HG02885 (cell line): Measurements from ENCODE around the gene RASAL1.
A peak's percentile ranks its signal among the peaks of the same experiment; 100 is the strongest.

Experiments
- ATAC-seq: cut with Tn5 transposase; IDR thresholded peaks from one replicate; pipeline ENCODE4 v1.9.1; 2021; ENCODE audit warnings: mild to moderate bottlenecking; ENCODE audit not compliant: unreplicated experiment, poor library complexity

Gene RASAL1

DNA sequence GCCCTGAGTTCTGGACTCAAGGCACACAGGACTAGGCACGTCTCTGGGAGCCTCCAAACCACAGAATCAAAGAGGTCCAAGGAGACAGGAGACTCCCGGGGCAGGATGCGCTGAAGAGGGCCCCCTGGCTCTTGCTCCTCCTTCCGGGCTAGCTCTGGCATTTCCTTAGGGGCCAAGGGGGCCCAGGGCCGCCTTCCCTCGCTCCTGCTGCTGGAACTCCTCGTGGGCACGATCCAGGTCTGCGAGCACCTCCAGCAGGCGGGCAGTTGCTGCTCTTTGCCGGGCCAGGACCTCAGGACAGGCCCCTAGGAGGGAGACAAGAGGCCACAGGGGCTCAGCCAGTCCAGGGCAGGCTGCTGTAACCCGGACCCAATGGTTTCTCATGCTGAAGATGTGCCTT is 35.8 kb downstream of the RASAL1 start:
- no peak for ATAC-seq

DNA sequence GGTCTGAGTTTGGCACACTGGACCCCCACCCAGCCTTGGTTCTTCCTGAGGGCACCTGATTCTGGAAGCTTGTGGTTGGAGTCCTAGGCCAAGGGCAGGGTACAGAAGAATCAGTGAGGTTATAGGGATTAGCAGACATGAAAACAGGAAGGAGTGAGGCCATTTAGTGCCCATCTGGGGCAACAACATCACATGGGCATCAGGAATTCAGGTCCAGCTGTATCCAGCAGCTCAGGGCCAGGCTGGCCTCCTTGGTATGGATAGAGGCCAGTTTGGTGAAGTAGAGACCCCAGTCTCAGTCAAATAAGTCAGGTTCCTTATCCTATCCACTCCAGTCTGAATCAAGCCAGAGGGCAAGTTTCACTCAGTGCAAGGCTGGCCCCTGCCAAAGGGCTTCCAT is 36.2 kb downstream of the RASAL1 start:
- no peak for ATAC-seq

DNA sequence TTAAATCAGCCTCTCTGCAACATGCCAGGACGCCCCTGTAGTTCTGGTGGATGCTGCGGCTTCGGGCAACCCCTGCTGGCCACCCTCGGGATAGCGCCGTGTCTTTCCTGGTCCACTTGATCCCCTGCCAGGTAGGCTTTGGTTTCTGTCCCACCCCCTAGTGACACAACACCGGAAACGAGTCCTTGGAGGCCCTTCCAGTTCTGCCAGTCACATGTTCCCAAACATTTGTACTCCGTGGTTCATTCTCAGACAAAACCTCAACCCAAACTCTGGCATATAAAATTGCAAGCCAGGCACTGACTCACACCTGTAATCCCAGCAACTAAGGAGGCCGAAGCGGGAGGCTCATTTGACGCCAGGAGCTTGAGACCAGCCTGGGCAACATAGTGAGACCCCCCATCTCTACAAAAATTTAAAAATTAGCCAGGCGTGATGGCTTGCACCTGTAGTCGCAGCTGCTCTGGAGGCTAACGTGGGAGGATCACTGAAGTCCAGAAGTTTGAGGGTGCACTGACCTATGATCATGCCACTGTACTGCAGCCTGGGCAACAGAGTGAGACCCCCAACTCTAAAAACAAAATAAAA is 37.0 kb downstream of the RASAL1 start:
- ATAC-seq = peak; percentile 61

DNA sequence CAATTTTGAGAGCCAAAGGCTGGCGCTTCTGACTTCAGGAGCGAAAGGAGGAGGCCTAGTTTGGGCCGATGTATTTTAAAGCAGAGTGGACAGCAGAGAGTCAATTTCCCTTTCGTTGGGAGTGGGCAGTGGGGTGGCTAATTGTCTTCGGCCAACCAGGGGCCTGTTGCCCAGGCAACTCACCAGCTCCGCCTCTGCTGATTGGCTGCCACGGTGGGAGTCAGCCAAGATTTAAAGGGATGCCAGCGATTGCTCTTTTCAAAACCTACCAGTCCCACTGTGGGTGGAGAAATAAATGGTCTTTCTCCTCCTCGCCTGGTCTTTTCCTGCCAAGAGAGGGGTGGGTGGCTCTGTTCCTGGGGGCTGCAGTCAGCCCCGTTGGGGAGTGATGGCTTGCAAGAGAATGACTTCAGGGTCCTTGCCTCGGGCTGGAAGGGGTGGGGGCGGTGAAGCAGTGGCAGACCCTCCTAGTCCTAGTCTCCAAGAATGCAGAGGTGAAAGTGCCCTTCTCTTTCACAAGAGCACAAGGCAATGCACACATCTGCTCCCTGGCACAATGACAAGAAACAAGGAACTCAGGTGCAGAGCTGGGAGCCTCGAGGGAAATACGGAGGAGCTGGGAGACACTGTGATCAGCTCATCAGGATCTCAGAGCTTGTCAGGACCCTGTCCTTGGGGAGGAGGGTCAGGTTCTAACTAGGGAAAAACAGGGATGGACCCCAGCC is 37.7 kb downstream of the RASAL1 start:
- ATAC-seq = no peak

DNA sequence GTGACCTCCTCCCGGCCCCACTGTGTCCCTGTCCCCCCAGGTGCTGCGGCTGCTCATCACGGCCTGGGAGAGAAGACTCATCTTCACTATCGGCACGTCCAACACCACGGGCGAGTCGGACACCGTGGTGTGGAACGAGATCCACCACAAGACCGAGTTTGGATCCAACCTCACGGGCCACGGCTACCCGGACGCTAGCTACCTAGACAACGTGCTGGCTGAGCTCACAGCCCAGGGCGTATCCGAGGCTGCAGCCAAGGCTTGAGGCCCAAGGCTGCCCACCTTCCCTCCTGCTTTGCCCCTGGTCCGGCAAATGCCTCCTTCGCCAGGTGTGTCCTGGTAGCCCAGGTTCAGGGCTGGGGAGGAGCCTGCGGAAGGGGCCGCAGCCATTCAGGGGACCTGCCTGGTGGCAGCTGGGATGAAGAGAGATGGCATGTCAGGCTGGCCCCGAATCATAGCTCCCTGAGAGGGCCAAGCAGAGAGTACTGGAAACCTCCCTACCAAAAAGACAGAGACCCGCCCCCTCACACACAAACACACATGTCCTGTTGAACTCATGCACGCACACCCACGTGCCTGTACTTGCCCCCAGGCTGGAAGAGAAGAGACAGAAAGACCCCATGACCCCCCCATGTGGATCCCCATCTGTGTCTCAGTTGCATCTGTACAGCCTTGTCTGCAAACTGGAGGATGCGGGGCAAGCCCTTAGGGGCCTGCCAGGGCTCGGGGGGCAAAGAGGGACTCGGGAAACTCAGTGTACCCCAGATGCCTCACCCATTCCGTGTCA is 38.7 kb downstream of the RASAL1 start:
- no peak for ATAC-seq

DNA sequence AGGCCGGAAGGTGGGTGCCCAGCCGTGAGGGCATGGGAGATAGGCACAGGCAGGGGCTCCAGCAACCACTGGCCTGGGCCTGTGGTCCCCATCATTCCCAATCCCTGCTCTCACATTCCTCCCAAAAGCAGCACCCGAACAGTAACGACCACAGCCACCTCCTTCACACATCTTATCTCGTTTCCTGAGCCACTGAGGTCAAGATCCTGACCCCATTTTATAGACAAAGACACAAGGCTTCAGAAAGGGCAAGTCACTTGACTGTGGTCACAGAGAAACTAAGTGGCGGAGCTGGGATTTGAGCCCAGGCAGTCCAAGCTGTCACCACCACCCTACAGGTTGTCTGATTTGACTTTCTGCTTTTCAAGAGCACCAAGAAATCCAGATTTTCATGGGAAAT is 40.2 kb downstream of the RASAL1 start:
- no peak for ATAC-seq

DNA sequence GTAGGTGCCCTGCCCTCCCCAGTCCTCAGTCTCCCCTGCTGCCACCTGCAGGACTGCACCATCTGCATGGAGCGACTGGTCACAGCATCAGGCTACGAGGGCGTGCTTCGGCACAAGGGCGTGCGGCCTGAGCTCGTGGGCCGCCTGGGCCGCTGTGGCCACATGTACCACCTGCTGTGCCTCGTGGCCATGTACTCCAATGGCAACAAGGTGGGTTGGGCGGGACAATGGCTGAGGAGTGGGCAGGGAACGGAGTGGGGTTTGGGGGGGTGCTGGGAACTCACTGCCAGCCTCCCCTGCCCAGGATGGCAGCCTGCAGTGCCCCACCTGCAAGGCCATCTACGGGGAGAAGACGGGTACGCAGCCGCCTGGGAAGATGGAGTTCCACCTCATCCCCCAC is 40.8 kb downstream of the RASAL1 start:
- no peak for ATAC-seq

DNA sequence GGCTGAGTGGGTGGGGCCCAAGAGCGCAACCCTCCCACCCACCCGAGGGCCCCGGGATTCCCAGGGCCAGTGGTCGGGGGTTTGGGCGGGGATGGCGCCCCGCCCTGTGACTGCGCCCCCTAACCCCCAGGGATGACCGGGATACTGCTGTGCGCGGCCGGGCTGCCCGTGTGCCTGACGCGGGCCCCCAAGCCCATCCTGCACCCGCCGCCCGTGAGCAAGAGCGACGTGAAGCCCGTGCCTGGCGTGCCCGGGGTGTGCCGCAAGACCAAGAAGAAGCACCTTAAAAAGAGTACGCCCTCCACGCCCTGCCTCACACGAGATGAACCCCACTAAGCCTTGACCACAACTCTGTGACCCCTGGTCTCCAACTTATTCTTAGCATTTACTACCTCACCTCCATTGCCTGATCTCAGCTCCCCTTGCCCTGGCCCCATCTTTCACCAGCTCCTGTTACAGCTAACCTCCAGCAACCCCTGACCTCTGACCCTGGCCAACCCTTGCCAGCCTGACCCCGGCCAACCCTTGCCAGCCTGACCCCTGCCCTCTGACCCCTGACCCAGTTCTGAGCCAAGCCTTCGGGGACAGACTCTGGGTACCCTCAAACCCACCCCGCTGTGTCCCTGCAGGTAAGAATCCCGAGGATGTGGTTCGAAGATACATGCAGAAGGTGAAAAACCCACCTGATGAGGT is 42.0 kb downstream of the RASAL1 start:
- ATAC-seq = no peak

DNA sequence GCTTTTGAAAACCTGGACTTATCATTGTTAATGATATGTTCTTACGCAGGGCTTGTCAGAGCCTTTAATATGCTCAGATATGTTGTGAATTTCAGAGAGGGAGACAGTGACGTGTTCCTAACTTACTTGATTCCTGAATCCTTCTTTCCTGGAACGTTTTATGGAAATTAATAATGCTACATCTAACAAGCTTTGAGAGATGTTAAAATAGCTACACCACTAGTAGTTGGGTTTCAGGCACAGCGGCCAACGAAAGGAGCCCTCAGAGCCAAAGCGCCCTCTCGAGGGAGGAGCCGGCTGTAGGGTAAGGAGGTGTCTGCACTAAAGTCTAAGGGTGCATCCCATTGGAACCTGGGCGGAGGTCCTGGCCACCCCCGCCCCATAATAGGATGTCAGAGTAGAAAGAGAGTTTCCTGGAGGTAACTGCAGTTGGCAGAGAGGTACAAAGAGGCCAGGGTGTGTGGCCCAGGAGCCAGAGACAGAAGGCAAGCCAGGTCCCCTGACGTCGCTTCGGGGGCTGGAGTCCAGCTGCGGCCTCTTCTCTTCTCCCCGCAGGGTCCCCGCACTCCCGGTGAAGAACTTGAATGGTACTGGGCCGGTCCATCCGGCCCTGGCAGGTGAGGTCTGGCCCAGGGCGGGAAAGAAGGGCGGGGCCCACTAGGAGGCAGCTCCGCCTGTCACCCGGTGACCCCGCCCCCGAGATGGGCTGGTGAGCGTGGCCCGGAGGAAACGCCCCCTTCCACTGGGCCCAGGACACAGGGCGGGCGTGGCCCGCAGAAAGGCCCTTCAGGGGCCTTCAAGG is 42.8 kb downstream of the RASAL1 start:
- no peak for ATAC-seq

DNA sequence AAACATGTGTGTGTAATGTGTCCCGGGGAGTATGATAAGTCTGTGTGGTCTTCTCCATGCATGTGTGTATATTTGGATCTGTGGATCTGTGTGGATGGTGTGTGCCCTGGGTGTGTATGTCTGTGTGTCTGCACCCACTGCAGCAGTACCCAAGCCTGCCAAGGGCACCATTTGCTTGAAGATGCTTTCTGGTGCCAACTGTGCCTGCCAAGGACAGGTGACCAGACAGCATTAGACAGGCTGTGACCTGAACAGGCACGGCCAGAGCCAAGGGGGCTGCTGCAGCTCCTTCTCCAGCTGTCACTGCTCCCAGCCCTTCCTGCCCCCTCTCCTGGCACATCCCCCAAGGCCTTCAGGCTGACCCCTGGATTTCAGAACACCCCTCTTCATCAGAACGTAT is 44.1 kb downstream of the RASAL1 start:
- ATAC-seq = no peak

DNA sequence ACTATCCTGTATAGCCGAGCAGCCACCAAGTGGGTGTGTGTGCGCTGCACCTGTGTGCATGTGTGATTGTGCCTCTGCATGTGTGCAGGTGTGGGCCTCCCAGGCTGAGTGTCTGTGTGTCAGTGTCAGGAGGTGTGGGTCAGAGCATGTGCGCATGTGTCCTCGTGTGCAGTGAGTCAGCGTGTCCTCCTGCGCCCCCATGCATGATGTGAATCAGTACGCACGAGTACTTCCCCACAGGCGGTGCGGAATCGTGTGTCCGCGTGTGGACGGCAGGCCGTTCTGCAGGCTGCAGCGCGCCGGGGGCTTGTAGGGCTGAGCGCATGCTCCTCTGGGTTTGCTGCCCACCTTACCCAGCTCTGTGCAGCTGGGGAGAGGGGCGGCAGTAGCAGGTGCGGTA is 44.8 kb downstream of the RASAL1 start:
- ATAC-seq = no peak

DNA sequence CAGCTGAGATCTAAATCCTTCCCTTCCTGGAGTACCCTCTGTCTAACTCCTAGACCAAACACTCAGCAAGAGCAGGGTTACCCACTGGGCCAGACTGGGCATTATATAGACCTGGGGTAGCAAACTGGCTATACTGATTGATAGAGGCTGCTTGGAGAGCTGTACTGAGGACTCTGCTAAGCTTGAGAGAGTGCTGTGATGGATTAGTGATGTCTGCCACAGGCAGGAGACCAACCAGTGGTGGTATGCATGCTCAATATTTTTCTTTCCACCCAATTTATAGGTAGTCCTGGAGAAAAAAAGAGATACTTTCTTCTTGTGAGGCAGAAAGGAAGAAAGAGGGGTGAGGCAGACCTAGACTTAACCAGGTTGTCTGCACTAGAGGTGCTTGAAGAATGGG is 45.7 kb downstream of the RASAL1 start:
- ATAC-seq = no peak

DNA sequence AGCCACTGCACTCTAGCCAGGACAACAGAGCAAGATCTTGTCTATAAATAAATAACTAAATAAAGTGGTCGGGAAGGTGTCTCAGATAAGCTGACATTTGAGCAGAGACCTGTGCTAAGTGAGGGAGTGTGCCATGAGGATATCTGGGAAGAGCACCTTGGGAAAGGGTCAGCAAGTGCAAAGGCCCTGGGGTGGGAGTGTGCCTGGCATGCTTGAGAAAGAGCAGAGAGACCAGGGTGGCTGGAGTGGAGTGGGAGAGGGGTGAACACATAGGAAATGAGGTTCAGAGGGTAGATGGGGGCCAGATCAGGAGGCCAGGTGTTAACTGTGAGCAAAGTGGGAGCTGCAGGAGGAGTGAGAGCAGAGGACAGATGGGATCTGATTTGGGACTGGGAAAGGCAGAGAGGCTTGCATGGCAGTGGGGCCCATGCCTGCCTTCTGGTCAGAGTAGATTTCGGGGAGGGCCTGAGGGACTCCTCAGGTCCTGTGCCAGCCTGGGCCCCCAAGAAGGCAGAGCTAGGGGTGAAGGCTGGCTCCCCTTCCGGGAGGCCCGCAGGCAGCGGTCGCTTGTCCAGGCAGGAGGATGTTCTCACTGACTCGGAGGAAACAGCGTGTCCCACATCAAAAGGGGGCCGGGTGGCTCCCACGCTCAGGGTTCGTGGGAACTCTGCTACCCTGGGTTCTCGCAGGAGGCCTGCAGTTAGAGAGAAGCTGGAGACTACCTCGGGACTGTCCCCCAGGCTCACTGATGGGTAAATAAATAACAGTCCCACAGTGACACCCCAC is 46.4 kb downstream of the RASAL1 start:
- no peak for ATAC-seq

DNA sequence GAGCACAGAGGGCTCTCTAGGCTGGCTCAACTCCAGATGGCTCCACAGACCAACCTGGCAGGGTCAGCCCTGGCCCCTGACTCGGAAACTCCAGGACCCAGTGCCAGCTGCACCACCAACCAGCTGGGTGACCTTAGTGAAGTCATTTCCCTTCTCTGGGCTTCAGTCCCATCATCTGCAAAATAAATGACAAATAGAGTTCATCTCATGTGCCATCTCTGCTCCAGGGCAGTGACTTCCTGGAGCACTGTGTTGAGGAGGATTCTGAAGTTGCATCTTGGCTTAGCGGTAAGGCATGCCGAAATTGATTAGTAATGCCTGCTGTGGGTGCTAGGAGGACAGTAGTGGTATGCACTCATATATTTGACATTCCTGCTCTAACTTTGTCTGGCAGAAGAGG is 47.5 kb downstream of the RASAL1 start:
- no peak for ATAC-seq

DNA sequence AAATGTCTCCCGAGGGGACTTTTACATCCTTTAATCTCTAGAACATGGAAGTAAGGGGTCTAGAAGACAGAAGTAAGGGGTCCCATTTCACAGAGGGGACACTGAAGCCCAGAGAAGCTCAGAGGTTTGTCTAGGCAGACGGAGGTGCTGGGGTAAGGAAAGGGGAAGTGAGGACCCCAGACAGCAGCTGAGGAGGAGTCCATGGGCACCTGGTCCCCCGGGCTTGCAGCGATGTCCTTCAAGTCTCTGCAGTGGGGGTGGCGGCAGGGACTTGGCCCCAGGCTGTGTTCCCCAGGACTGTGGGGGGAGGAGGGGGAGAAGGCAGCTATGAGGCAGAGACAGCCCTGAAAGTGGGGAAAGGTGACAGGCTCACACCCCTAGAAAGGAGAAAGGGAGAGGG is 48.4 kb downstream of the RASAL1 start:
- no peak for ATAC-seq

DNA sequence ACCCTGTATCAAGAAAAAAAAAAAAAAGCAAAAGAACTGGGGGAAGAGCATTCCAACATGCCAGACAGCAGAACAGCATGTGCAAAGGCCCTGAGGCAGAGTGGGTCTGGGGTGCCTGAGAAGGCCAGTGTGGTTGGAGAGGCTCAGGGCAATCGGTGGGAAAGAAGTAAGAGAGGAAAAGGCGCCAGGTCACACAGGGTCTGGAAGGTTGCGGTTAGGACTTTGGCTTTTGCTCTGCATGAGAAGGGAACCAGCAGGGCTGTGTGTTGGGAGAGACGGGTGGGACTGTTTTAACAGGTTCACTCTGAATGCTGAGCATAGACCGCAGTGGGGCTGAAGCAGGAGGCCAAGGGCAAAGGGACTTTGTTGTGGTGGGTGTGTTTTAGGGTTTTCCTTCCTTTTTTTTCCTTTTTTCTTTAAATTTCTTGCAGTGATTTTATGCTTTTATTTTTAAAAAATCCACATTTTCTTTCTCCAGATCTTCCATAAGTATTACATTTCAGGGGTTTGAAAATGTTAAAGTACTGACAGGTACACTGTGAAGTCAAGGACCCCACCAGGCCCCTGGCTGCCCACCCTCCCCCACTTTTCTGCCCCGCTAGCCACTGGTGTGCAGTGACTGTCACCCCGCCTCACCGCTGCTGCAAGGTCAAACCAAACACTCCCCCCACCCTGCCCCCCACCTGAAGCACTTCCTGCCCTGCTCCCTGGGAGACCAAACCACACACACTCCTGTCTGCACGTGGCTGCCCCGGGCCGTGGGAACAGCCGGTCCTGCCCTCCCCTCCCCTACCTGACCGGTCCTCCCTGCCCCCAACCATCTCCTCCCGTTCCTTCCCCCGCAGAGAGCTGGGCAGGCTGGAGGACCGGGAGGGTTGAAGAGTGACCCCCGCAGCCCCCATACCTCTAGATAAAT is 49.1 kb downstream of the RASAL1 start:
- ATAC-seq = no peak

DNA sequence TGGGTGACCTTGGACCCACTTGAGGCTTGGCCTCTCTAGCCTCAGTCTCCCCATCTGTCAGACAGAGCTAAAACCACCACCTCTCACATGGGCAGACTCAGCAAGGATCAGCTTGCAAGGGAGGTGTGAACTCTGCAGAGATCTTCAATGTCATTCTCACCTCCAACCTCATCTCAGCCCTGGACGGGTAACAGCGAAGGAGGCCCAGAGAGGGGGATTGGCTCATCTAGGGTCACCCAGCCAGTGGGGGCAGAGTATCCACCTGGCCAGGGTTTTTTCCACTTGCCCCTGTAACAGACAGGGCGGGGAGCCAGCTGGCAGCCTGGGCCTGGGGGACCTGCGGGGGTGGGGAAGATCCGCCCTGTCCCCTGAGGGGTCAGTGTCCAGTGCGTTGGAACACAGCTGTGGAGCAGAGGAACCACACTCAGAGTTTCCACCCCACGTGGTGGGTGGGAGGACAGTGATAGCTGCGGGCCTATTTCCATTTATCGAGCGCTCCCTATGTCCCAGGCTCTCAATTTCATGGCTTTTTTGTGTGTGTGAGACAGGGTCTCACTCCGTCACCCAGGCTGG is 51.6 kb downstream of the RASAL1 start:
- ATAC-seq = no peak

DNA sequence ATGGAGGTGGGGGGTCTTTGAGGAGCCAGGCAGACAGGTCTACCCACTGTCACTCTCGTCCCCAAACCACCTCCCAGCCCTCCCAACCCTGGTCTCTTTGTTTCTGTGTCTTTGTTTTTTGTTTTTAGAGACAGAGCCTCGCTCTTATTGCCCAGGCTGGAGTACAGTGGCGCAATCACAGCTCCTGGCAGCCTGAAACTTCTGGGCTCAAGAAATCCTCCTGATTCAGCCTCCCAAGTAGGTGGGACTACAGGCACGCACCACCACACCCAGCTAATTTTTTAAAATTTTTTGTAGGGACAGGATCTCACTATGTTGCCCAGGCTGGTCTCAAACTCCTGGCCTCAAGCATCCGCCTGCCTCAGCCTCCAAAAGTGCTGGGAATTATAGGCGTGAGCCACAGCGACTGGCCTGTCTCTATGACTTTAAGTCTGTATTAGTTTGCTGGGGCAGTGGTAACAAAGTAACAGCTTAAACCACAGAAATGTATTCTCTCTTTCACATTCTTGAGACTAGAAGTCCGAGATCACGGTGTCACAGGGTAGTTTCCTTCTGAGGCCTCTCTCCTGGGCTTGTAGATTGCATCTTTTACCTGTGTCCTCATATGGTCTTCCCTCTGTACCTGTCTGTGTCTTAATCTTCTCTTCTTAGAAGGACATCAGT is 52.9 kb downstream of the RASAL1 start:
- ATAC-seq = no peak
